G401 (cell line): ENCODE data around the gene OR2T10. TPM values are rescaled to one million over a fixed set of nuclear protein-coding genes. Genes with fewer than 3 reads are reported as not detected.
"Not testable (repeated sequence)": the region's sequence is repeated elsewhere in the genome, so short reads cannot be mapped to it uniquely, and the experiment has no call there.

ENCODE experiments used
- DNase-seq: peaks from one replicate; pipeline ENCODE4 v3.0.0-alpha.2; 2015; ENCODE audit warnings: low spot score
- in situ Hi-C: cut with HindIII; loops from 2 replicates; pipeline ENCODE4 v1.10.0; 2016; ENCODE audit warnings: low sequenced_read_pairs, mixed read lengths
- total RNA-seq: library from RNA; depleted of rRNA; stranded (reverse); fragments of >200 nt; shearing (Covaris generic); gene quantifications from 2 replicates; pipeline ENCODE4 v1.2.3, GENCODE V29; 2014

The OR2T10 gene
- total RNA-seq, 1 experiment from 2014 or later, result not detected

DNA sequence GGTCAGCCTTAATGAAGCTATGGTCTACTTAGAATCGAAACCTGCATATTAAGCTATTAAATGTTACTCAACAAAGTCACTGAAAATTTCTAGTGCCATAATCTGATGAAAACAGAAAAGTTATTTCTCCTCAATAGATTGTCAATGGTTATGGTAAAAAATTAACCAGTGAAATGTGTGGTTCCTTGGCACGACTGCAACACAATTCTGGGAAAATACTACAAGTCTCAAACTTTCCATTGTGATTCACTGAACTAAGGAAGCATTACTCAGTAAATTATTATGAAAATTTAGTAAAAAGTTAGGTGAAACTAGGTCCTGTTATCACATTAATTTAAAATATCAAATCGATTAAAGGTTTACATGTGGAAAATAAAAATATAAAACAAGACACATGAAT, 12.8 kb upstream of the OR2T10 start:
- no peak for DNase-seq
- in situ Hi-C loops, result no loop called here

GRCh38 chr1:248599396-248599795, 1.9 kb upstream of the OR2T10 start:
- DNase-seq, result no peak
- in situ Hi-C loops, result no loop called here

DNA sequence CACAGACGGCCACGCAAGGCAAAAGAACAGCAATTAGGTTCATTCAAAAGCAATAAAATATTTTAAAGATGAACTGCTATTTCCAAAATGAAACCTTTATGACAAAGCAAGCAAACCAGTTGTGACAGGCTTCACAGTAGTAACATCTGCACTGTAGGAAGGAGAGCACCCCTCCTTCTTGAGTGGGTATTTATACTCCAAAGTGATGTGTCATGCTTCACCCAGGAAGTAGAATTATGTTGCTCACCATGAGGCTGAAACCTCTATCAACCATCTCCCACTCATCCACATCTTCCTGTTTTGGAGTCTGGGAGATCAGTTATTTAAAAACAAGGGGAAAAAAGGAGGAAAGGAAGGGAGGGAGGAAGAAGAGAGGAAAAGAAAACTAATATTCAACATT, 885 bp downstream of the OR2T10 start:
- in situ Hi-C loops, result no loop called here
- no peak for DNase-seq

- in situ Hi-C loops, result no loop called here
- no peak for DNase-seq
These were observed 4.3 kb downstream of the OR2T10 start for GRCh38 chr1:248593226-248593625.

- in situ Hi-C loops, result no loop called here
- no peak for DNase-seq
These were observed 4.8 kb downstream of the OR2T10 start for GRCh38 chr1:248592655-248593054.

GRCh38 chr1:248590055-248590454, 7.4 kb downstream of the OR2T10 start:
- no peak for DNase-seq
- in situ Hi-C loops, result no loop called here

- in situ Hi-C loops, result no loop called here
These were observed 8.2 kb downstream of the OR2T10 start for GRCh38 chr1:248589334-248589733.

GRCh38 chr1:248585266-248585665, 12.2 kb downstream of the OR2T10 start:
- in situ Hi-C loops, result no loop called here

More at GRCh38 chr1:248589334-248589733, 8.2 kb downstream of the OR2T10 start:
- no peak for DNase-seq

DNA sequence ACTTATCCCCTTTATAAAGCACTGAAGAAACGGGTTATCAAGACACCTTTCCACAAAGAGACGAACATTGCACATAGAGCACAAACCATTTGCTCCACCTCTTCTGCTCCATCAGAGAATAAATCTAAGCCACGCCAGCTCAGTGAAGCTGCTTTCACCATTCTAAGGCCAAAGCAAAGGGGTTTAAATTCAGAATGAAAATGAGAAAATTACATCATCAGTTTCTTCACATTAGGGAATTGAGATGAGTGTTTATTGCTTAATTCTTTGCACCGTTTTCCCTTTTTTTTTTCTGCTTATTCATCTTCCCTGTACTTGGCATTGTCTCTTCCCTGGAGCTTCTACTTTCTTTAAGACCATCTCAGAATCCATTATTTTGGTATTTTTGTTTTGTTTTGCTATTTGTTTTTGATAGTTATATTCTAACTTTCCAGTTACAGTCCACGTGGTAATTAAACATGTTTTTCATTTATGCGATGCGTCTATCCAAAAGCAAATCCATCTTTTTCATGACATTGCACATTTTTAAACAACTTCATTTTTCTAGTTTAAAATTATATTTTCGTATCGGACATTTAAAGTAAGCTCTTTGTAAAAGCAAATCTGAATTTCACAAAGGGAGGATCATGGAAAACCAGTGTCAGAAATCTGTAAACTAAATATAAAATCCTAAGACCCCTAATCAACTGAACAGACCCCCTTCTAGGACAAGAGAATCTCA, 21.1 kb downstream of the OR2T10 start:
- in situ Hi-C loops, result no loop called here
- DNase-seq, result no peak

More at GRCh38 chr1:248585266-248585665, 12.2 kb downstream of the OR2T10 start:
- DNase-seq, result no peak

- DNase-seq, in situ Hi-C loops: not testable (repeated sequence)
These were observed 22.8 kb downstream of the OR2T10 start, which contains the start of gene OR2T34 for GRCh38 chr1:248574657-248575056. Gene OR2T34, minus strand, starts transcription at chr1:248574757. Its CDS starts 0 bp downstream, at chr1:248574757.

GRCh38 chr1:248573856-248574255, 23.6 kb downstream of the OR2T10 start:
- in situ Hi-C loops, result not testable (repeated sequence)

GRCh38 chr1:248572049-248572448, 25.5 kb downstream of the OR2T10 start:
- in situ Hi-C loops, DNase-seq: not testable (repeated sequence)

More at GRCh38 chr1:248573856-248574255, 23.6 kb downstream of the OR2T10 start:
- not testable (repeated sequence) for DNase-seq

DNA sequence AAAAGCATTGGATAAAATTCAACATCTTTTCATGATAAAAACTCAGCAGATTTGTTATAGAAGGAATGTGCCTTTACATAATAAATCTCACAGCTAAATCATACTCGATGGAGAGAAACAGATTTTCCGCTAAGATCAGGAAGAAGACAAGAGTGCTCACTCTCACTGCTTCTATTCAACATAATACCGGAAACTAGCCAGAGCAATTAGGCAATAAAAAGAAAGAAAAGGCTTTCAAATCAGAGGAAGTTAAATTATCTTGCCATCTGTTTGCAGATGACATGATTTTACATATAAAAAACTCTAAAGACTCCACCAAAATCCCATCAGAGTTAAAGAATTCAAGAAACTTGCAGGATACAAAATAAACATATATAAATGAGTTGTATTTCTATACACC, 26.7 kb downstream of the OR2T10 start:
- in situ Hi-C loops, DNase-seq: not testable (repeated sequence)

DNA sequence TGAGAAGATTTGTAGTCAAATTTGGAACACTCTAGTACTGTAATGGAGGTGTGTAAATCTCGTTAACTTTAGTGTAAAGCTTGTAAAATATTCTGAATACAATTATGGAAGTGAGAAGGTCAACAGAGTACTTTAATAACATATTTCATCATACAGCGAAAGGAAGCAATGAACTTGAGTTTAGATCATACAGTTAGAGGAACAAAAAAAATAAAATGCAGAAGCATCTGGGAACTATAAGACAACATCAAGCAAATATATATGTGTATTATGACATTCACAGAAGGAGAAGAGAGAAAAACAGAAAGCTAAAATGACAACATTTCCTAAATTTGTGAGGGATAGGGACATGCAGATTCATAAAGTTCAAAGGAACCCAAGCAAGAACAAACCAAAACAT, 28.5 kb downstream of the OR2T10 start:
- in situ Hi-C loops, DNase-seq: not testable (repeated sequence)

DNA sequence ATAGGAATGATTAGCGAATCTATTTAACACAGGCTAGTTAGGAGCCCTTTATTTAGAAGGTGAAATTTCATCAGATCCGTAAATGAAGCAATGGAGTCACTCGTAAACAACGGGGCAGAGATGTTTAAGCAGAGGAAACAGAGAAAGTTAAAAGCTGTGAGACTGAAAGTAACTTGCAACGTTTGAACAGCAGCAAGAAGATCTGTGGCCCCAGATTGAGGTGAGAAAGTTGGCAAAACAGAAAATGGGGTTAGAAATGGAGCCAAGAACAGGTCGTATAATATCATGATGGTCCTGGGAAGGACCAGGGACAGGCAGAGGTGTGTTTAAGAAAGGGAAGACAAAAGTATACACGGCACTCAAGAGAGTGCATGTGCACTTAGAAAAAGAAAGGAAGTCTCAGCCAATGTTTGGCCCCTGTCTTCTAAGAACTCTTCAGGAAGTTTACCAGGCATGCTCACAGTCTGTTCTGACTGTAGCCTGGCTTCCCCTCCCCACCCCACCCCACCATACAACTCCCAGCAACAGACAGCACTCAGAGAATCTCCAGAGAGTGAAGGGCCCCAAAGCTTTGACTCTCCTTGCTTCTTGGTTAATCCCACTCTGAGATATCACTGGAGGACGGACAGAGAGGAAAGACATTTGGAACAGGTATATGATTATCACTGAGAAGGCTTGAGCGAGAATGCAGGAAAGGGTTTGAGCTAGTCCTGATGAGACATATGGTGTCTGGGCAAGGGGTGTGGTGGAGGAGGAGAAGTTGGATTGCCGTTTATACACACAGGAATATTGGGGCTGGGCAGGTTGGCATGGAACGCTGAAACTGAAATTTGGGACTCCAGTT, 31.7 kb downstream of the OR2T10 start:
- DNase-seq, in situ Hi-C loops: not testable (repeated sequence)

GRCh38 chr1:248562672-248563071, 34.8 kb downstream of the OR2T10 start, which contains the start of gene OR2T29:
Gene OR2T29, minus strand, starts transcription at chr1:248562772. Its CDS starts 3,281 bp downstream, at chr1:248559491.
- in situ Hi-C loops, DNase-seq: not testable (repeated sequence)

DNA sequence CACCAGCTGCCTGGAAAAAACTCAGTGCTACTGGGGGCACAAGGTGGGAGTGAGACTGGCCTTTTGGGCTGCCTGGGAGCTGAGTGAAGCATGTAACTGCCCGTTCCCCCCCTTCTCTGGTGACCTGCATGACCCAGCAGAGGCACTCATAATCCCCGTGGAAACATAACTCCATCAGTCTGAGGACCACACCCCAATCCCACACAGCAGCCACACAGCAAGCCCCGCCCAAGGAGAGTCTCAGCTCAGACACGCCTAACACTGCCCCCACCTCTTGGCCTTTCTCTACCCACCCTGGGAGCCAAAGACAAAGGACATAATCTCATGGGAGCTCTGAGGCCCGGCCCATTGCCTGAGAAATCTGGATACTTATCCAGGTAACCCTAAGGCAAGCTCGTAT, 46.5 kb downstream of the OR2T10 start:
- in situ Hi-C loops, DNase-seq: not testable (repeated sequence)

DNA sequence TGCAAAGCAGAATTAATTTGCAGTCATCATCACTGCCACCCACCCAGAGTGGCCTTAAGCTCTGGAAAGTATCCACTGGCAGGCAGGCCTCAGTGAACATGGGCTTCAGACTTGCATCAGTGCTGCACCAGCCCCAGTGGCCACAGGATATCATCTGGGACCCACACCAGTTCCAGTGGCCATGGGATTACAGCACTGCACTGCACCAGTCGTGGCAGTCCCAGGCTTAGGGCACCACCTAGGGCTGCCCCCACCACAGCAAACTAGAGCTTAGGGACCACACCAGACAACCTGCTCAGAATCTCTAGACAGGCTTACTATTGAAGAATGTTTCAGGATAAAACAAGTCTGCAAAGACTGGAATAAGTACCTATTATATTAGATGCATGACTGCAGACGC, 50.1 kb downstream of the OR2T10 start:
- DNase-seq, in situ Hi-C loops: not testable (repeated sequence)
